LNCAP (cell line): Measurements from ENCODE around the gene FGGY.

ENCODE experiments used
- CTCF ChIP-seq: fragments of 450-650 bp; IDR thresholded peaks from 2 replicates; pipeline ENCODE4 v1.5.1; 2017; ENCODE audit warnings: mild to moderate bottlenecking

Gene FGGY

DNA sequence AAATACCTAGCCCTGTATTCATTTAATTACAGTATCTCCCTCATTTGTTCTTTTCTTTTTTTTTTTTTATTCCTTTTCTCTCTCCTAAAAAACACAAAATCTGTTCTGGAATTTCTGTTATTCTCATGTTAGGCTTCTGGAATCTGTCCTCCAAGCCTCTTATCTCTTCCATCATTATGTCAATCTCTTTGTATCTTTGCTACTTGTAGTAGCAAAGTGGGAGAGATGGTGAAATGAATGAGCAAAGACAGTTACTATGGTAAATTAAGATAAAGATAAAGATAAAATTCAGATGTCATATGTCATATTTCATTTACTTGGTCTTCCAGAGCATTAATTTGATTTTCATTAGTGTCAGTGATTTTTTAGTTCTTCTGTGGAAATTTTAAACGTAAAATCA is 155.1 kb downstream of the FGGY start:
- TF ChIP-seq CTCF: no peak

DNA sequence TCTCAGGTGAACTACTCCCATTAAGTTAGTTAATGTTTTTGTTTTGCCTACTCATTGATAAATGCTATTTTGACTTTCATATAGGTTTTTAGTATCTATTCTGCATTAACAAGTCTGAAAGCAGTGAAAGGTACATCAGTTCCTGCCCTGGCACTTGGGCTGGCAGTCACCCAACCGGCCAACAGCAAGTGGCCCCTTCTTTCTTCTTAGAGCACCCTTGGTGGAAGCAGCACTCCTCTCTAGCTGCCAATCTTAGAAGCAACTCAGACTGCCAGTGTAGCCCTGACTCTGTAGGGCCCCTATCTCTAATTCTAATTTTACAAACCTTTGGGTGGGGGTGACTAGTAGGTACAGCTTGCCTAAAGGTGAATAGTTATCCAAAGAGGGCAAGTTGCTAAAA is 155.7 kb downstream of the FGGY start:
- no peak for TF ChIP-seq CTCF

GRCh38 chr1:59453297-59453968 is 156.5 kb downstream of the FGGY start:
- TF ChIP-seq CTCF: no peak

- TF ChIP-seq CTCF: no peak
Observed at GRCh38 chr1:59455206-59455605, 158.3 kb downstream of the FGGY start.

DNA sequence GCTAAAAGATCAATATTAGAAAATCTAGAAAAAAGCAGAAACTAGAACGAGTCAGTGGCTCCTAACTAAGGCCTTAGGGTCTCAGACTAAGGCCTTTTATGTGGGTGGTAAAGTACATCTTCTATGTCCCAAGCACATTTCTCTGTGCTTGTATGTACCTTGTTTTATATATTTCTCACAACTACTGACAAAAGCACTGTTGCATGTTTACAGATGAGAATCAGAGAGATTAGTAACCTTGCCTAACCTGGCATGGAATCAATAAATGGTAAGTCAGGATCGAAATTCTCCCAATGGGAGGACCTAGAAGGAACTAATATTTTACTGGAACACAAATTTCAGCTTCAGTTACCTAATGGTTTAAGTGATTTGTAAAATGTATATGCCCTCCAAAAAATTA is 160.9 kb downstream of the FGGY start:
- no peak for TF ChIP-seq CTCF

- TF ChIP-seq CTCF: no peak
Observed at GRCh38 chr1:59458884-59459283, 162.0 kb downstream of the FGGY start.

- TF ChIP-seq CTCF: no peak
Observed at GRCh38 chr1:59468828-59469428, 172.0 kb downstream of the FGGY start.
